ENCODE data around the gene TRIP13. TPM values are rescaled to one million over a fixed set of nuclear protein-coding genes. Genes with fewer than 3 reads are reported as not detected.
"Not testable (repeated sequence)": the region's sequence is repeated elsewhere in the genome, so short reads cannot be mapped to it uniquely, and the experiment has no call there.

Gene TRIP13
- total RNA-seq, 2 donors from 2014 or later, result 0.20 to 0.93 TPM

DNA sequence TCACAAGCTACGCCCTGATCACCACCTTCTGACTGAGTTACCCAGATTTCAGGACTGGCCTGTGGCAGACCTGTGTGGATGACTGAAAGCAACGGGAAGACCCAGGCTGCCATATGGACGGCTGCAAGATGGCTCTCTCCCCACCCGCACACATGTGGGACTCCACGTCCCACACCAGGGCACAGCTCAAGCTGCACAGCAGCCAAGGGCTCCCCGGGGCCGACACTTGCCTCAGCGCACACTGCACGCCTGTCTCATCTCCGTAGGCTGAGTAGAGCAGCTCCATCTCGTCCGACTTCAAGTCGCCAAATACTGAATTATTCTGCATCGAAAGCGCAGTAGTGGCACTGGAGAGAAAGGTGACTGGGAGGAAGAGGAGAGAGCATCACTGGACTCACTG lies 14.6 kb upstream of the TRIP13 start:
- no peaks in the 10 kb centered on the region for H3K9me3 ChIP-seq
- no peak for DNase-seq (ENCODE audit: low spot score)

DNA sequence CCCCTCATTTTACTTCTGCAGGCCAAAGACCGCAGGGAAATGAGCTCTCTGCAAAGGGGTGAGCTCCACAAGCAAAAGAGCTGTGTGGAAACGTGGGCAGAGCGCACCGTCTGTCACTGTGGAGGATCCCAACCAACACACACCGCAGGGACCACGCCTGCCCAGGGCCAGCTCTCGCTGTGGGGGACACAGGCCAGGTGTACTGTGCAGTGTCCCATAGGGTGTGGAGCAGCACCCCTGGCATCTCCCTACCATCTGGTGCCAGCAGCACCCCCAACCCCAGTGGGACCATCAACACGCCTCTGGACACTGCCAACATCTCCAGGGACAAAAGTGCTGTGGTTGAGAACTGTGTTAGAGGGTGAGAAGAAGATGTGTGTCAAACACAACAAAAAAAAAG lies 14.0 kb upstream of the TRIP13 start:
- H3K4me1 ChIP-seq; DNase-seq (ENCODE audit: low spot score); H3K9me3 ChIP-seq; H3K27me3 ChIP-seq; H3K4me3 ChIP-seq; H3K27ac ChIP-seq: not testable (repeated sequence)
- peaks cover 72% of the 10 kb centered on the region for H3K36me3 ChIP-seq

More for the DNA sequence above, 14.6 kb upstream of the TRIP13 start:
- H3K4me1 ChIP-seq, result no peaks in the 10 kb centered on the region
- TF ChIP-seq, protein P1, sequence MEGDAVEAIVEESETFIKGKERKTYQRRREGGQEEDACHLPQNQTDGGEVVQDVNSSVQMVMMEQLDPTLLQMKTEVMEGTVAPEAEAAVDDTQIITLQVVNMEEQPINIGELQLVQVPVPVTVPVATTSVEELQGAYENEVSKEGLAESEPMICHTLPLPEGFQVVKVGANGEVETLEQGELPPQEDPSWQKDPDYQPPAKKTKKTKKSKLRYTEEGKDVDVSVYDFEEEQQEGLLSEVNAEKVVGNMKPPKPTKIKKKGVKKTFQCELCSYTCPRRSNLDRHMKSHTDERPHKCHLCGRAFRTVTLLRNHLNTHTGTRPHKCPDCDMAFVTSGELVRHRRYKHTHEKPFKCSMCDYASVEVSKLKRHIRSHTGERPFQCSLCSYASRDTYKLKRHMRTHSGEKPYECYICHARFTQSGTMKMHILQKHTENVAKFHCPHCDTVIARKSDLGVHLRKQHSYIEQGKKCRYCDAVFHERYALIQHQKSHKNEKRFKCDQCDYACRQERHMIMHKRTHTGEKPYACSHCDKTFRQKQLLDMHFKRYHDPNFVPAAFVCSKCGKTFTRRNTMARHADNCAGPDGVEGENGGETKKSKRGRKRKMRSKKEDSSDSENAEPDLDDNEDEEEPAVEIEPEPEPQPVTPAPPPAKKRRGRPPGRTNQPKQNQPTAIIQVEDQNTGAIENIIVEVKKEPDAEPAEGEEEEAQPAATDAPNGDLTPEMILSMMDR (IDR thresholded peaks at IDR 0.05), result no peak
- no peaks in the 10 kb centered on the region for H3K27me3 ChIP-seq
- H3K36me3 ChIP-seq, result peaks cover 67% of the 10 kb centered on the region
- no peak overlapping the region for H3K4me3 ChIP-seq
- no peak overlapping the region for H3K27ac ChIP-seq

DNA sequence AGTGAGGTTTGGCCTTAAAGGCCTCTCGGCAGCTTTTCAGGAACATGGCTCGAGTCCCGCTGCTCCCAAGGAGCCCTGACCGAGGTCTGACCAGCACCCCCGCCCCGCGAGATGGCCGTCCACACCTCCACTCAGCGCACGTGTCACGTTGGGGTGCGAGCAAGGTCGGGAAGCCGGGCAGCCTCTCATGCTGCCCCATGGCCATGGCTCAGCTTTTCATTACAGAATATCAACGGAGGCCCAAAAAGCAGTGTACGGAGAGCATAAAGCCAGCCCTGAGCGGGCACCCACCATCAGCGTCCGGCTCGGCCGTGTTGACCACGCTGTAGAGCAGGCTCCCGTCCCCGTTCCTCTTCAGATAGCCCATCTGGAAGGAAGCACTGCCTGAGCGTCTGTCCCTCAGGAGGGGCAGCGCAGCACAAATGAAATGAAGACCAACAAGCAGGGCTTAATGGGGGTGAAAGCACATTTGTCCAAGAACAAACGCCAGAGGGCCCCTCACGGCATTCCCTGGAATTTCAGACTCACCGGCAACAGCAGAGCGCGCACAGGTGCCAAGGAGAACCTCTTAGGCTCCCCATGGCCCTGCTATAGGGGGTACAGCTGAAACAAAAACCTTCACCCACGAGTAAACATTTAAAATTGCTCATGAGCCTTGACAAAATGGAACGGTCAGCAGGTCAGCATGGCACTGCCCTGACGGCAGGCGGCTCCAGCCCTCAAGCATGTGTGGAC lies 11.7 kb upstream of the TRIP13 start:
- Histone ChIP-seq H3K4me3 (no peak overlapping the region), H3K9me3 (no peaks in the 10 kb centered on the region), H3K27ac (no peak overlapping the region), H3K36me3 (peaks cover 73% of the 10 kb centered on the region), H3K27me3 (no peaks in the 10 kb centered on the region), H3K4me1 (peaks cover 0 to 13% of the 10 kb centered on the region in 2 donors)
- TF ChIP-seq, protein P1 (IDR thresholded peaks at IDR 0.05), result no peak
- no peak for DNase-seq (ENCODE audit: low spot score)

DNA sequence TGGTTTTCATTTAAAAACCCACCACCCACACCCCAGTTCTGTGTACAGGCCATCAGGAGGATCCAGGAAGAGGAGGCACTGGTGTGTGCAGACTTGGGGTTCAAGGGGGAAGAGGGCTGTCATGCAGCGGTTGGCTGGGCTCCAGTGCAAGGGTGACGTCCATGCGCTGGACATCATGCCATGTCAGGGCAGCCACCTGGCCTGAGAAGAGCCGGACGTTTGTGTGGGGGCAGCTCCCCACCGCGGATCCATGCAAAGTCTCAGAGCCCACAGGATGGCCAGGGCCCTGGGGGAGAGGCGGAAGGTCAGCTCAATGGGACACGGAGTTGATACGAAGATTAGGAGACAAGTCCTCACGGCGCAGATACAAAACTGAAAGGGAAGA lies 11.1 kb upstream of the TRIP13 start:
- no peak overlapping the region for H3K27ac ChIP-seq
- DNase-seq (ENCODE audit: low spot score), result no peak
- H3K36me3 ChIP-seq, result peaks cover 75% of the 10 kb centered on the region
- no peak overlapping the region for H3K4me3 ChIP-seq
- no peaks in the 10 kb centered on the region for H3K9me3 ChIP-seq
- TF ChIP-seq, protein P1 (IDR thresholded peaks at IDR 0.05), result no peak
- no peaks in the 10 kb centered on the region for H3K27me3 ChIP-seq
- peaks cover 0 to 16% of the 10 kb centered on the region in 2 donors for H3K4me1 ChIP-seq

DNA sequence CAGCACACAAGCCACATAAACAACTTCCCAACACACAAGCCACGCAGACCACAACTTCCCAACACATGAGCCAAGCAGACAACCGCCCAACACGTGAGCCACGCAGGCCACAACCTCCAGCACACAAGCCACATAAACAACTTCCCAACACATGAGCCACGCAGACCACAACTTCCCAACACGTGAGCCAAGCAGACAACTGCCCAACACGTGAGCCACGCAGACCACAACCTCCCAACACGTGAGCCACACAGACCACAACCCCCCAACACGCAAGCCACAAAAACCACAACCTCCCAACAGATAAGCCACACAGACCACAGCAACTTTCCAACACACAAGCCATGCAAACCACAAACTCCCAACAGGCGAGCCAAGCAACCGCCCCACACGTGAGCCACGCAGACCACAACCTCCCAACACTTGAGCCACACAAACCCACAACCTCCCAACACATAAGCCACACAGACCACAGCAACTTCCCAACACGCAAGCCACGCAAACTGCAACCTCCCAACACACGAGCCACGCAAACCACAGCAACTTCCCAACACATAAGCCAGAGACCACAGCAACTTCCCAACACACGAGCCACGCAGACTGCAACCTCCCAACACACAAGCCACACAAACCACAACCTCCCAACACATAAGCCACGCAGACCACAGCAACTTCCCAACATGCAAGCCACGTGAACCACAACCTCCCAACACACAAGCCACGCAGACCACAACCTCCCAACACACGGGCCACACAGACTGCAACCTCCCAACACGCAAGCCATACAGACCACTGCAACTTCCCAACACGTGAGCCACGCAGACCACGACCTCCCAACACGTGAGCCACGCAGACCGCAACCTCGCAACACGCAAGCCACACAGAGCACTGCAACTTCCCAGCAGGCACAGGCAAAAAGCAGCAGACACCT lies 10.2 kb upstream of the TRIP13 start:
- TF ChIP-seq, protein P1 (IDR thresholded peaks at IDR 0.05), result no peak
- no peak overlapping the region for H3K27ac ChIP-seq
- no peak for DNase-seq (ENCODE audit: low spot score)

More for the DNA sequence above, 10.2 kb upstream of the TRIP13 start:
- H3K9me3 ChIP-seq, result no peaks in the 10 kb centered on the region
- H3K36me3 ChIP-seq, result peaks cover 75% of the 10 kb centered on the region
- H3K4me1 ChIP-seq, result peaks cover 0 to 16% of the 10 kb centered on the region in 2 donors
- H3K4me3 ChIP-seq, result no peak overlapping the region
- no peaks in the 10 kb centered on the region for H3K27me3 ChIP-seq
